ENCODE results near the gene PEX26. TPM values are rescaled to one million over a fixed set of nuclear protein-coding genes. Genes with fewer than 3 reads are reported as not detected.

PEX26 gene
- total RNA-seq, 2 donors from 2014 or later: 43.1 to 45.7 TPM

- Mint-ChIP-seq H3K27ac (no peak overlapping the region), H3K27me3 (ENCODE audit: insufficient read depth) (no peaks in the 10 kb centered on the region), H3K4me1 (peaks cover 12% of the 10 kb centered on the region), H3K36me3 (ENCODE audit: low read depth) (peaks cover 46% of the 10 kb centered on the region), H3K4me3 (no peak overlapping the region), H3K9me3 (no peaks in the 10 kb centered on the region)
- no peak for TF ChIP-seq CTCF (conservative IDR thresholded peaks at IDR 0.05)
- no peak overlapping the region for H3K27ac ChIP-seq (ENCODE audit: low read depth, low read length)
- H3K4me3 ChIP-seq (ENCODE audit: low read length): no peak overlapping the region
- WGBS, 2 experiments (ENCODE audit: insufficient coverage in 1 of 2, insufficient read length in 1 of 2): 68 to 100% methylated on average over 3 to 4 of the region's 4 CpGs
- peaks cover 6% of the 10 kb centered on the region for H3K4me1 ChIP-seq (ENCODE audit: control insufficient read depth, insufficient read depth, low read length)
- no peaks in the 10 kb centered on the region for H3K27me3 ChIP-seq (ENCODE audit: control insufficient read depth, insufficient read depth, low read length, poor library complexity, severe bottlenecking)
- no peaks in the 10 kb centered on the region for H3K9me3 ChIP-seq (ENCODE audit: control insufficient read depth, low read length)
- peaks cover 48% of the 10 kb centered on the region for H3K36me3 ChIP-seq (ENCODE audit: control insufficient read depth, insufficient read depth, low read length)
- no peak overlapping the region for H3K9ac ChIP-seq (ENCODE audit: extremely low read depth, low read length, poor library complexity, severe bottlenecking)
- DNase-seq: no peak
Measured at GRCh38 chr22:18079706-18080233, 2.0 kb downstream of the PEX26 start.

GRCh38 chr22:18081416-18081815 lies 3.6 kb downstream of the PEX26 start:
- H3K4me1 Mint-ChIP-seq: peaks cover 10% of the 10 kb centered on the region
- Histone ChIP-seq H3K36me3 (ENCODE audit: control insufficient read depth, insufficient read depth, low read length) (peaks cover 64% of the 10 kb centered on the region), H3K9ac (ENCODE audit: extremely low read depth, low read length, poor library complexity, severe bottlenecking) (no peak overlapping the region), H3K4me3 (ENCODE audit: low read length) (no peak overlapping the region), H3K27me3 (ENCODE audit: control insufficient read depth, insufficient read depth, low read length, poor library complexity, severe bottlenecking) (no peaks in the 10 kb centered on the region), H3K9me3 (ENCODE audit: control insufficient read depth, low read length) (no peaks in the 10 kb centered on the region), H3K4me1 (ENCODE audit: control insufficient read depth, insufficient read depth, low read length) (peaks cover 3% of the 10 kb centered on the region), H3K27ac (ENCODE audit: low read depth, low read length) (no peak overlapping the region)
- 96 to 98% methylated on average over 5 of the region's 5 CpGs for WGBS, 2 experiments (ENCODE audit: insufficient coverage in 1 of 2, insufficient read length in 1 of 2)
- no peaks in the 10 kb centered on the region for H3K27me3 Mint-ChIP-seq (ENCODE audit: insufficient read depth)
- peaks cover 62% of the 10 kb centered on the region for H3K36me3 Mint-ChIP-seq (ENCODE audit: low read depth)
- no peaks in the 10 kb centered on the region for H3K9me3 Mint-ChIP-seq
- peak overlapping the region; percentile 62 for H3K27ac Mint-ChIP-seq
- no peak overlapping the region for H3K4me3 Mint-ChIP-seq
- DNase-seq: no peak
- TF ChIP-seq CTCF (conservative IDR thresholded peaks at IDR 0.05): no peak

- H3K9me3 Mint-ChIP-seq: no peaks in the 10 kb centered on the region
- H3K4me1 Mint-ChIP-seq: peaks cover 3% of the 10 kb centered on the region
- DNase-seq: no peak
- no peak for TF ChIP-seq CTCF (conservative IDR thresholded peaks at IDR 0.05)
- Histone ChIP-seq H3K27me3 (ENCODE audit: control insufficient read depth, insufficient read depth, low read length, poor library complexity, severe bottlenecking) (no peaks in the 10 kb centered on the region), H3K9me3 (ENCODE audit: control insufficient read depth, low read length) (no peaks in the 10 kb centered on the region), H3K27ac (ENCODE audit: low read depth, low read length) (no peak overlapping the region), H3K9ac (ENCODE audit: extremely low read depth, low read length, poor library complexity, severe bottlenecking) (no peak overlapping the region), H3K36me3 (ENCODE audit: control insufficient read depth, insufficient read depth, low read length) (peaks cover 73% of the 10 kb centered on the region), H3K4me1 (ENCODE audit: control insufficient read depth, insufficient read depth, low read length) (no peaks in the 10 kb centered on the region), H3K4me3 (ENCODE audit: low read length) (no peak overlapping the region)
- no peak overlapping the region for H3K4me3 Mint-ChIP-seq
- H3K27me3 Mint-ChIP-seq (ENCODE audit: insufficient read depth): no peaks in the 10 kb centered on the region
- H3K27ac Mint-ChIP-seq: no peak overlapping the region
- 71 to 87% methylated on average over 1 to 2 of the region's 2 CpGs for WGBS, 2 experiments (ENCODE audit: insufficient coverage in 1 of 2, insufficient read length in 1 of 2)
- peaks cover 66% of the 10 kb centered on the region for H3K36me3 Mint-ChIP-seq (ENCODE audit: low read depth)
Measured at GRCh38 chr22:18082467-18082866, 4.7 kb downstream of the PEX26 start.

Data from endodermal cell (in vitro differentiated cells).